GM12878 (cell line): ENCODE data around the gene S1PR3. TPM values are rescaled to one million over a fixed set of nuclear protein-coding genes. Genes with fewer than 3 reads are reported as not detected.

ENCODE experiments used
- ATAC-seq: fragments of 200-7000 bp; cut with Tn5 transposase; 3 replicates; pipeline ENCODE4 v1.9.1; 2020; ENCODE audit warnings: mild to moderate bottlenecking, moderate library complexity
- BruUV-seq: library from RNA; stranded (reverse); fragments of 400-500 nt; replicated peaks from 2 replicates; lab custom pipeline; 2021; lab: Mats Ljungman, UMichigan
- CTCF ChIA-PET: fragments of 300-600 bp; sonication (Branson Sonifier 250); formaldehyde crosslinking; extraction: SDS; loops from one replicate; lab custom pipeline; 2021; ENCODE audit warnings: inconsistent platforms; lab: Yijun Ruan, JAX
- POLR2A ChIA-PET: fragments of 350-600 bp; formaldehyde crosslinking; extraction: SDS; loops from one replicate; lab custom pipeline; 2021; ENCODE audit warnings: inconsistent platforms; lab: Charles Lee
- RAD21 ChIA-PET: fragments of 300-600 bp; sonication (Branson Sonifier 250); formaldehyde crosslinking; loops from one replicate; lab custom pipeline; 2023; ENCODE audit warnings: antibody characterized with exemption; ENCODE audit not compliant: unreplicated experiment; lab: Charles Lee
- SMC1A ChIA-PET: fragments of 300-600 bp; sonication (Branson Sonifier 250); formaldehyde crosslinking; loops from one replicate; lab custom pipeline; 2023; ENCODE audit not compliant: unreplicated experiment, uncharacterized antibody; lab: Charles Lee
- DNase-seq: peaks from one replicate; pipeline ENCODE4 v3.0.0-alpha.2; 2011; ENCODE audit warnings: low read depth, low spot score
- FAIRE-seq: peaks from 3 replicates; lab custom pipeline; 2011; peaks lifted over from hg19 to GRCh38; lab: Jason Lieb, UNC
- H2AFZ ChIP-seq: 2 replicates; pipeline ENCODE4 v1.6.0; 2011; ENCODE audit warnings: low read depth, low read length, control low read depth; ENCODE audit not compliant: control insufficient read depth
- H3K27ac ChIP-seq: 2 replicates; pipeline ENCODE4 v1.5.1; 2011; ENCODE audit warnings: control low read depth; ENCODE audit not compliant: control insufficient read depth, insufficient read depth
- H3K27me3 ChIP-seq, 2 experiments: replicated peaks in 1 of 2; 2 replicates each; pipeline versions ENCODE4 v1.6.0 to v1.6.1; 2011; ENCODE audit warnings: low read length in 1 of 2; ENCODE audit not compliant: control insufficient read depth in 2 of 2, insufficient read depth in 2 of 2
- H3K36me3 ChIP-seq, 2 experiments: 2 replicates each; pipeline ENCODE4 v1.5.1; 2011; ENCODE audit warnings: low read length in 1 of 2; ENCODE audit not compliant: control insufficient read depth in 2 of 2, insufficient read depth in 2 of 2
- H3K4me1 ChIP-seq: 2 replicates; pipeline ENCODE4 v1.6.1; 2011; ENCODE audit warnings: mild to moderate bottlenecking, low read length, moderate library complexity, mixed read lengths; ENCODE audit not compliant: control insufficient read depth, insufficient read depth
- H3K4me2 ChIP-seq: 2 replicates; pipeline ENCODE4 v1.6.0; 2011; ENCODE audit warnings: control low read depth; ENCODE audit not compliant: control insufficient read depth, insufficient read depth
- H3K4me3 ChIP-seq: fragments of 200-600 bp; sonication (generic); 2 replicates; pipeline ENCODE4 v1.5.1; 2016
- H3K79me2 ChIP-seq: 2 replicates; pipeline ENCODE4 v1.6.0; 2011; ENCODE audit warnings: low read length; ENCODE audit not compliant: control insufficient read depth, insufficient read depth
- H3K9ac ChIP-seq: 2 replicates; pipeline ENCODE4 v1.8.0; 2011; ENCODE audit warnings: low read length, control low read depth, mixed read lengths; ENCODE audit not compliant: control insufficient read depth, insufficient read depth
- H3K9me3 ChIP-seq: replicated peaks from 3 replicates; pipeline ENCODE4 v1.5.1; 2011; ENCODE audit warnings: mild to moderate bottlenecking, low read length; ENCODE audit not compliant: control insufficient read depth, insufficient read depth
- H4K20me1 ChIP-seq: 2 replicates; pipeline ENCODE4 v1.6.0; 2011; ENCODE audit not compliant: control insufficient read depth, insufficient read depth
- CHD1 ChIP-seq: IDR thresholded peaks from 2 replicates; pipeline ENCODE4 v1.6.1; 2012; ENCODE audit warnings: low read depth, low read length, improper control_type of control experiment
- KAT2A ChIP-seq: conservative IDR thresholded peaks from 2 replicates; pipeline ENCODE4 v1.6.1; 2011; ENCODE audit warnings: low read depth, low read length; ENCODE audit not compliant: control insufficient read depth
- POU2F2 ChIP-seq: IDR thresholded peaks from 3 replicates; pipeline ENCODE4 v1.6.1; 2011; ENCODE audit warnings: low read depth, mild to moderate bottlenecking, low read length, borderline replicate concordance
- RAD21 ChIP-seq: IDR thresholded peaks from 2 replicates; pipeline ENCODE4 v1.6.1; 2011; ENCODE audit warnings: mild to moderate bottlenecking, low read depth, low read length, moderate library complexity; ENCODE audit not compliant: insufficient read depth
- RCOR1 ChIP-seq: conservative IDR thresholded peaks from 2 replicates; pipeline ENCODE4 v1.6.1; 2012; ENCODE audit warnings: low read depth, low read length, improper control_type of control experiment
- RUNX3 ChIP-seq: IDR thresholded peaks from 2 replicates; pipeline ENCODE4 v1.6.1; 2012; ENCODE audit warnings: low read length, inconsistent platforms
- SREBF1 ChIP-seq: IDR thresholded peaks from 2 replicates; pipeline ENCODE4 v1.6.1; 2012; ENCODE audit warnings: mild to moderate bottlenecking, low read length
- SRF ChIP-seq, 2 experiments: IDR thresholded peaks; 2 replicates each; pipeline ENCODE4 v1.6.1; 2011; ENCODE audit warnings: low read depth in 2 of 2, low read length in 2 of 2, mild to moderate bottlenecking in 1 of 2, moderate library complexity in 1 of 2
- STAT3 ChIP-seq: IDR thresholded peaks from 2 replicates; pipeline ENCODE4 v1.6.1; 2011; ENCODE audit warnings: low read depth, low read length, improper control_type of control experiment
- ZNF207 ChIP-seq: fragments of 450-650 bp; IDR thresholded peaks from 2 replicates; pipeline ENCODE4 v1.6.1; 2014; ENCODE audit warnings: antibody characterized with exemption, mild to moderate bottlenecking, borderline replicate concordance
- WGBS: methylation state at CpG from one replicate; pipeline ENCODE4 v1.1.6; 2016; ENCODE audit warnings: low lambda C conversion rate; ENCODE audit not compliant: insufficient replicate concordance, insufficient coverage; ENCODE audit errors: missing lambda C conversion rate; 5-methylcytosine and 5-hydroxymethylcytosine counted together
- in situ Hi-C: fragments of 300-500 bp; cut with MboI; formaldehyde crosslinking; loops from 9 replicates; pipeline ENCODE4 v1.14.3; 2018; ENCODE audit warnings: mixed read lengths
- intact Hi-C: fragments of 100-400 bp; cut with micrococcal nuclease; formaldehyde crosslinking; loops from one replicate; pipeline ENCODE4 v1.14.2; 2022; ENCODE audit not compliant: unreplicated experiment
- polyA plus RNA-seq, 11 experiments: library from polyadenylated mRNA; depleted of rRNA in 4 of 11; unstranded in 6 of 11; stranded (reverse) in 5 of 11; fragments of >200 nt; fragmentation: Nextera tagmentation in 4 of 11; fragmentation: Illumina TruSeq in 1 of 11; extraction: Ambion mirVana in 4 of 11; extraction: Trizol in 1 of 11; gene quantifications; 1 replicate in 1 of 11; 2 replicates in 10 of 11; pipeline versions ENCODE4 v1.2.1 to v1.2.3, GENCODE V29; 2011 to 2016; ENCODE audit warnings: inconsistent platforms in 2 of 11, missing spikeins in 2 of 11, low read depth in 1 of 11
- total RNA-seq, 4 experiments: library from RNA; depleted of rRNA in 3 of 4; stranded (reverse); fragments of >200 nt in 3 of 4; fragmentation: Illumina TruSeq in 1 of 4; extraction: Trizol in 1 of 4; gene quantifications; 2 replicates each; pipeline versions ENCODE4 v1.2.1 to v1.2.3, GENCODE V29; 2013 to 2021
- TF ChIP-seq, protein P1 (sequence below): fragments of 450-650 bp; IDR thresholded peaks from 2 replicates; pipeline ENCODE4 v1.6.1; 2018; ENCODE audit warnings: mild to moderate bottlenecking, low read depth, moderate library complexity; ENCODE audit not compliant: partially characterized antibody
- TF ChIP-seq, protein P2 (sequence below): IDR thresholded peaks from 2 replicates; pipeline ENCODE4 v1.6.1; 2012; ENCODE audit warnings: low read depth, low read length, improper control_type of control experiment
- TF ChIP-seq, protein P3 (sequence below): IDR thresholded peaks from 2 replicates; pipeline ENCODE4 v1.6.1; 2012; ENCODE audit warnings: improper control_type of control experiment, low read depth, low read length; ENCODE audit not compliant: insufficient replicate concordance
- TF ChIP-seq, protein P4 (sequence below), 3 experiments: IDR thresholded peaks in 2 of 3; conservative IDR thresholded peaks in 1 of 3; 2 replicates each; pipeline ENCODE4 v1.5.1; 2011; ENCODE audit warnings: low read depth in 3 of 3, low read length in 3 of 3, mild to moderate bottlenecking in 3 of 3, control low read depth in 2 of 3, moderate library complexity in 2 of 3, inconsistent platforms in 1 of 3, mixed read lengths in 1 of 3; ENCODE audit not compliant: control insufficient read depth in 2 of 3, insufficient read depth in 1 of 3; ENCODE audit errors: extremely low read depth in 1 of 3

The S1PR3 gene
- total and polyA plus RNA-seq, 10 of the 15 experiments (the other 5 are each of a cell fraction or from before 2014, with no cell fraction given), result 0.01 to 0.18 (median 0.01) TPM; not detected in 7

DNA sequence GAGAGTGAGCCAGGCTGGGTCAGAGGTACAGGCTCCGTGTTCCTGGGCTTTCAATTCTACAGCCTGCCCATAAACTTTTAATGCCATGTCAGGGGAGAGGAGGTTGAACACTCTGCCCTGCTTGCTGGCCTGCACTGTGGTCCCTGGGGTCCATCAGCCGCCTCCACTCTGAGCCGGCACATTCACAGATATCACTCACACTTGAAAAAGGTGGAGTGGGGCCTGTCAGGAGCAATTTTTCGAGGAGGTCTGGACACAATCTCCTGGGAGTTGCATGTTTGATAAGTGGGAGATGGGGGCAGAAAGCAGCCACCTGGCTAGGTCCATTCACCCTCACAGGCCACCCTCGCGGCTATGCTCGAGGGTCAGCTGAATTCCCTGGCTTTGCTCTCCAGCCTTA, 22.9 kb downstream of the S1PR3 start:
- no peak overlapping the region for H3K4me2 ChIP-seq
- DNase-seq (no peak), FAIRE-seq (no peak), ATAC-seq (no peak)
- no peaks in the 10 kb centered on the region for H3K79me2 ChIP-seq
- no peaks in the 10 kb centered on the region for H3K36me3 ChIP-seq
- BruUV-seq, result no TSS peak
- 43% methylated on average over 7 of the region's 7 CpGs for WGBS
- no peaks in the 10 kb centered on the region for H3K4me1 ChIP-seq
- no peaks in the 10 kb centered on the region for H3K9me3 ChIP-seq
- H2AFZ ChIP-seq, result no peak overlapping the region
- H3K9ac ChIP-seq, result no peak overlapping the region
- ChIA-PET POLR2A (no interaction called here), SMC1A (no interaction called here), RAD21 (no interaction called here), CTCF (no interaction called here)
- in situ Hi-C loops (no loop called here), intact Hi-C loops (no loop called here)
- H3K27me3 ChIP-seq, result no peaks in the 10 kb centered on the region
- no peak overlapping the region for H3K27ac ChIP-seq
- no peak overlapping the region for H3K4me3 ChIP-seq
- no peaks in the 10 kb centered on the region for H4K20me1 ChIP-seq
- no peak for TF ChIP-seq ZNF207
- no peak for TF ChIP-seq CHD1
- TF ChIP-seq STAT3, result no peak
- no peak for TF ChIP-seq SRF (IDR thresholded peaks at IDR 0.05; ENCODE audit: low read depth in 2 of 2, low read length in 2 of 2)
- TF ChIP-seq RCOR1, result no peak
- TF ChIP-seq RAD21, result no peak
- no peak for TF ChIP-seq KAT2A
- no peak for TF ChIP-seq POU2F2
- TF ChIP-seq, protein P1, sequence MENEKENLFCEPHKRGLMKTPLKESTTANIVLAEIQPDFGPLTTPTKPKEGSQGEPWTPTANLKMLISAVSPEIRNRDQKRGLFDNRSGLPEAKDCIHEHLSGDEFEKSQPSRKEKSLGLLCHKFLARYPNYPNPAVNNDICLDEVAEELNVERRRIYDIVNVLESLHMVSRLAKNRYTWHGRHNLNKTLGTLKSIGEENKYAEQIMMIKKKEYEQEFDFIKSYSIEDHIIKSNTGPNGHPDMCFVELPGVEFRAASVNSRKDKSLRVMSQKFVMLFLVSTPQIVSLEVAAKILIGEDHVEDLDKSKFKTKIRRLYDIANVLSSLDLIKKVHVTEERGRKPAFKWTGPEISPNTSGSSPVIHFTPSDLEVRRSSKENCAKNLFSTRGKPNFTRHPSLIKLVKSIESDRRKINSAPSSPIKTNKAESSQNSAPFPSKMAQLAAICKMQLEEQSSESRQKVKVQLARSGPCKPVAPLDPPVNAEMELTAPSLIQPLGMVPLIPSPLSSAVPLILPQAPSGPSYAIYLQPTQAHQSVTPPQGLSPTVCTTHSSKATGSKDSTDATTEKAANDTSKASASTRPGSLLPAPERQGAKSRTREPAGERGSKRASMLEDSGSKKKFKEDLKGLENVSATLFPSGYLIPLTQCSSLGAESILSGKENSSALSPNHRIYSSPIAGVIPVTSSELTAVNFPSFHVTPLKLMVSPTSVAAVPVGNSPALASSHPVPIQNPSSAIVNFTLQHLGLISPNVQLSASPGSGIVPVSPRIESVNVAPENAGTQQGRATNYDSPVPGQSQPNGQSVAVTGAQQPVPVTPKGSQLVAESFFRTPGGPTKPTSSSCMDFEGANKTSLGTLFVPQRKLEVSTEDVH, result no peak
- TF ChIP-seq, protein P2, sequence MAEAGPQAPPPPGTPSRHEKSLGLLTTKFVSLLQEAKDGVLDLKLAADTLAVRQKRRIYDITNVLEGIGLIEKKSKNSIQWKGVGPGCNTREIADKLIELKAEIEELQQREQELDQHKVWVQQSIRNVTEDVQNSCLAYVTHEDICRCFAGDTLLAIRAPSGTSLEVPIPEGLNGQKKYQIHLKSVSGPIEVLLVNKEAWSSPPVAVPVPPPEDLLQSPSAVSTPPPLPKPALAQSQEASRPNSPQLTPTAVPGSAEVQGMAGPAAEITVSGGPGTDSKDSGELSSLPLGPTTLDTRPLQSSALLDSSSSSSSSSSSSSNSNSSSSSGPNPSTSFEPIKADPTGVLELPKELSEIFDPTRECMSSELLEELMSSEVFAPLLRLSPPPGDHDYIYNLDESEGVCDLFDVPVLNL, result no peak
- TF ChIP-seq RUNX3, result no peak
- TF ChIP-seq, protein P3, sequence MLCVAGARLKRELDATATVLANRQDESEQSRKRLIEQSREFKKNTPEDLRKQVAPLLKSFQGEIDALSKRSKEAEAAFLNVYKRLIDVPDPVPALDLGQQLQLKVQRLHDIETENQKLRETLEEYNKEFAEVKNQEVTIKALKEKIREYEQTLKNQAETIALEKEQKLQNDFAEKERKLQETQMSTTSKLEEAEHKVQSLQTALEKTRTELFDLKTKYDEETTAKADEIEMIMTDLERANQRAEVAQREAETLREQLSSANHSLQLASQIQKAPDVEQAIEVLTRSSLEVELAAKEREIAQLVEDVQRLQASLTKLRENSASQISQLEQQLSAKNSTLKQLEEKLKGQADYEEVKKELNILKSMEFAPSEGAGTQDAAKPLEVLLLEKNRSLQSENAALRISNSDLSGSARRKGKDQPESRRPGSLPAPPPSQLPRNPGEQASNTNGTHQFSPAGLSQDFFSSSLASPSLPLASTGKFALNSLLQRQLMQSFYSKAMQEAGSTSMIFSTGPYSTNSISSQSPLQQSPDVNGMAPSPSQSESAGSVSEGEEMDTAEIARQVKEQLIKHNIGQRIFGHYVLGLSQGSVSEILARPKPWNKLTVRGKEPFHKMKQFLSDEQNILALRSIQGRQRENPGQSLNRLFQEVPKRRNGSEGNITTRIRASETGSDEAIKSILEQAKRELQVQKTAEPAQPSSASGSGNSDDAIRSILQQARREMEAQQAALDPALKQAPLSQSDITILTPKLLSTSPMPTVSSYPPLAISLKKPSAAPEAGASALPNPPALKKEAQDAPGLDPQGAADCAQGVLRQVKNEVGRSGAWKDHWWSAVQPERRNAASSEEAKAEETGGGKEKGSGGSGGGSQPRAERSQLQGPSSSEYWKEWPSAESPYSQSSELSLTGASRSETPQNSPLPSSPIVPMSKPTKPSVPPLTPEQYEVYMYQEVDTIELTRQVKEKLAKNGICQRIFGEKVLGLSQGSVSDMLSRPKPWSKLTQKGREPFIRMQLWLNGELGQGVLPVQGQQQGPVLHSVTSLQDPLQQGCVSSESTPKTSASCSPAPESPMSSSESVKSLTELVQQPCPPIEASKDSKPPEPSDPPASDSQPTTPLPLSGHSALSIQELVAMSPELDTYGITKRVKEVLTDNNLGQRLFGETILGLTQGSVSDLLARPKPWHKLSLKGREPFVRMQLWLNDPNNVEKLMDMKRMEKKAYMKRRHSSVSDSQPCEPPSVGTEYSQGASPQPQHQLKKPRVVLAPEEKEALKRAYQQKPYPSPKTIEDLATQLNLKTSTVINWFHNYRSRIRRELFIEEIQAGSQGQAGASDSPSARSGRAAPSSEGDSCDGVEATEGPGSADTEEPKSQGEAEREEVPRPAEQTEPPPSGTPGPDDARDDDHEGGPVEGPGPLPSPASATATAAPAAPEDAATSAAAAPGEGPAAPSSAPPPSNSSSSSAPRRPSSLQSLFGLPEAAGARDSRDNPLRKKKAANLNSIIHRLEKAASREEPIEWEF, result no peak
- TF ChIP-seq, protein P4, sequence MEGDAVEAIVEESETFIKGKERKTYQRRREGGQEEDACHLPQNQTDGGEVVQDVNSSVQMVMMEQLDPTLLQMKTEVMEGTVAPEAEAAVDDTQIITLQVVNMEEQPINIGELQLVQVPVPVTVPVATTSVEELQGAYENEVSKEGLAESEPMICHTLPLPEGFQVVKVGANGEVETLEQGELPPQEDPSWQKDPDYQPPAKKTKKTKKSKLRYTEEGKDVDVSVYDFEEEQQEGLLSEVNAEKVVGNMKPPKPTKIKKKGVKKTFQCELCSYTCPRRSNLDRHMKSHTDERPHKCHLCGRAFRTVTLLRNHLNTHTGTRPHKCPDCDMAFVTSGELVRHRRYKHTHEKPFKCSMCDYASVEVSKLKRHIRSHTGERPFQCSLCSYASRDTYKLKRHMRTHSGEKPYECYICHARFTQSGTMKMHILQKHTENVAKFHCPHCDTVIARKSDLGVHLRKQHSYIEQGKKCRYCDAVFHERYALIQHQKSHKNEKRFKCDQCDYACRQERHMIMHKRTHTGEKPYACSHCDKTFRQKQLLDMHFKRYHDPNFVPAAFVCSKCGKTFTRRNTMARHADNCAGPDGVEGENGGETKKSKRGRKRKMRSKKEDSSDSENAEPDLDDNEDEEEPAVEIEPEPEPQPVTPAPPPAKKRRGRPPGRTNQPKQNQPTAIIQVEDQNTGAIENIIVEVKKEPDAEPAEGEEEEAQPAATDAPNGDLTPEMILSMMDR (IDR thresholded peaks at IDR 0.05 in 2 of 3, conservative IDR thresholded peaks at IDR 0.05 in 1 of 3; ENCODE audit: control insufficient read depth in 2 of 3, extremely low read depth in 1 of 3, insufficient read depth in 1 of 3, low read depth in 3 of 3, low read length in 3 of 3), result no peak
- no peak for TF ChIP-seq SREBF1
